ENCODE results near the gene IRF9.

IRF9 gene

GRCh38 chr14:24132061-24132685 lies 28.9 kb upstream of the IRF9 start:
- peak in 1 of 5 donors; percentile 18 for DNase-seq

GRCh38 chr14:24132976-24133375 lies 28.1 kb upstream of the IRF9 start:
- no peak for DNase-seq

DNA sequence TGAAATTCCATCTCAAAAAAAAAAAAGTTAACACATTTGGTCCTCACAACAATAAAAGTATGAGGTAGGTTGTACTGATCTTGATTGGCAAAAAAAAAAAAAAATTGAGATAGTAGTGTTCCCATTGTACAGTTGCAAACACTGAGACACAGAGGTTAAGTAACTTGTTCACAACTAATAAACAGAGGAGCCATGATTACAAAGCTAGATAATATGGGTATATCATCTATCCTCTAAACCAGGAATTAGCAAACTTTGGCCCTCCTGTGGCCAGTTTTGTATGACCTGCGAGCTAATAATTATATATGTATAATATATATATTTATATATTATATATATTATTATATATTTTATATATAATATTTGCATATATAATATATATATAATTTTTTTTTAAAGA lies 27.3 kb upstream of the IRF9 start:
- no peak for DNase-seq

- DNase-seq = no peak
Measured at GRCh38 chr14:24135584-24135833, 25.6 kb upstream of the IRF9 start.

- peak; percentile 88 to 94 (median 93) for DNase-seq
Measured at GRCh38 chr14:24135834-24136683, 25.0 kb upstream of the IRF9 start, which contains the start of gene PSME1. PSME1 (plus strand) TSS chr14:24136194; CDS start chr14:24136263, 69 bp downstream.

DNA sequence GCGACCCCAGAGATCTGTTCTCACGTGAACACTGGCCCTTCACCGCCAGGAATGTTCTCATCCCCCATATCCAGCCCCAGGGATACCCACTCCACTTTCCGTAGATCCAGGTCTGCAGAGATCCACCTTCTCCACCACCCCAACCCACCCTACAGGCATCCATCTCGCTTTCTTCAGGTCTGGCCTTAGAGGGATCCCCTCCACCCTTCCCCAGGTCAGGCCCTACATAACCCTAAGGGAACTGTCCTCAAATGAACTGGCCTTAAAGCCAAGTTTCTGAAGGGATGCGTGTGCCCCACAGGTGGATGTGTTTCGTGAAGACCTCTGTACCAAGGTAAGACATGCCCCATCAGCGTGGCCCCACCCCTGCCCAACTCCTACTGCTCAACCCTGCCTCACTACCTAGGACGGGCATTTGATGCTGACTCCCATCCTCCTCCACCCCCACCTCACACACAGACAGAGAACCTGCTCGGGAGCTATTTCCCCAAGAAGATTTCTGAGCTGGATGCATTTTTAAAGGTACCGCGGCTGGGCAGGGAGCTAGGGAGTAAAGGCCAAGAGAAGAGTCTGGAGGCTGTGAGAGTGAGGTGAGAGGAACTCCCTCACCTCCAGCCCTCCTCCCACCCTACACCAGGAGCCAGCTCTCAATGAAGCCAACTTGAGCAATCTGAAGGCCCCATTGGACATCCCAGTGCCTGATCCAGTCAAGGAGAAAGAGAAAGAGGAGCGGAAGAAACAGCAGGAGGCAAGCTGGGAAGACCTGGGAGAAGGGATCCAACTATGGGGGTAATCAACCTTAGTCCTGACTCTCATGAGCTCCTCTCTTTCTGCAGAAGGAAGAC lies 24.2 kb upstream of the IRF9 start:
- DNase-seq = no peak

- DNase-seq = no peak
Measured at GRCh38 chr14:24137529-24138395, 23.3 kb upstream of the IRF9 start.

- no peak for DNase-seq
Measured at GRCh38 chr14:24138396-24139271, 22.4 kb upstream of the IRF9 start.

DNA sequence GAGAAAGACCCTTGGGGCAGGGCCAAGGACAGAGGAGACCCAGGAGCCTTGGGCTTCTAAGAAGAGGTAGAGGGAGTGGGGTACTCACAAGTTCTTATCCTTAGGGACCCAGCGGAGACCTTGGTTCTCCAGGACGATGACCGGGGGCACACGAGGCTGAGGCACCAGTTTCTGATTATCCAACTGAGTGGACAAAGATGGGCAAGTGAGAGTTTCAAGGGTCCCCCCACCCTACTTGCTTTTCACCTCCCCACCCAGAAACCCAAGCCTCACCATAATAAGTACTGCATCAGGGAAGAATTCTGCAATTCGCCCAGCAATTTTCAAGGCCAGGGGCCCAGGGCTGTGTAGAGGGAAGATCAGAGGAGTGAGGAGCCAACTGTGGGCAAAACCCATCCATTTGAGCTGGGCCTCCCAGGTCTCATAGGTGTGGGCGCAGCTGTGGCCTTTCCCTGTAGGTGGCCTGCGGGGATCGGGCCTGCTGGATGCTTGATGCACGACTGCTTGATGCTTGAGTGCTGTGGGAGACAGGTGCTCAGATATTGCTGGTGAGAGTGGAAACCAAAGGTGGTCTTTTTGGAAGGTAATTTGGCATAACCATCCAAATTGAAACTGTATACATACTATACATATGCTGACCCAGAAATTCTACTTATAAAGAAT lies 21.7 kb upstream of the IRF9 start:
- peak in 1 of 5 donors; percentile 24 for DNase-seq

- peak; percentile 98 to 100 (median 99) for DNase-seq
Measured at GRCh38 chr14:24141097-24141880, 19.8 kb upstream of the IRF9 start, which contains the start of gene EMC9. EMC9 (minus strand) TSS chr14:24141591; CDS start chr14:24141304, 287 bp downstream.

- no peak for DNase-seq
Measured at GRCh38 chr14:24143511-24143910, 17.6 kb upstream of the IRF9 start.

- no peak for DNase-seq
Measured at GRCh38 chr14:24144451-24144850, 16.6 kb upstream of the IRF9 start.

DNA sequence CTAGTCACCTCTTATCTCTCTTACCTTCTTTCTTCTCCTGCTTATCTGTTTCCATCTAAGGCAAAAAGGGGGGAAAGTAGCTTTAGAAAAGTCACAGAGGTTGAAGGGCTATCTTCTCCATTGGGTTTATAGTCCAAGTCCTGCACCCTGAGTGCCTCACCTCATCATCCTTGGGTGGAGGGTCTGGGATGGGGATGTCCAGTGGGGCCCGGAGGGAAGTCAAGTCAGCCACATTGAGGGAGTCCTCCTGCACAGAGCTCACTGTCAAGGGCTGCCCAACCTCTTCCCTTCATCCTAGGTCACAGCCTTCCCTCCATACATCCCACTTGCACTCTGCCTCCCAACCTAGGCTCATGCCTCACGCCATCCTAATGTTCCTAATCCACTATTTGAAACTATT lies 15.8 kb upstream of the IRF9 start:
- DNase-seq = no peak

GRCh38 chr14:24145690-24146452 lies 15.2 kb upstream of the IRF9 start:
- DNase-seq = no peak

GRCh38 chr14:24146453-24146977 lies 14.6 kb upstream of the IRF9 start, which contains the start of gene PSME2:
PSME2 (minus strand) TSS chr14:24146610; CDS start chr14:24146581, 29 bp downstream.
- DNase-seq = peak; percentile 75 to 95 (median 77)

DNA sequence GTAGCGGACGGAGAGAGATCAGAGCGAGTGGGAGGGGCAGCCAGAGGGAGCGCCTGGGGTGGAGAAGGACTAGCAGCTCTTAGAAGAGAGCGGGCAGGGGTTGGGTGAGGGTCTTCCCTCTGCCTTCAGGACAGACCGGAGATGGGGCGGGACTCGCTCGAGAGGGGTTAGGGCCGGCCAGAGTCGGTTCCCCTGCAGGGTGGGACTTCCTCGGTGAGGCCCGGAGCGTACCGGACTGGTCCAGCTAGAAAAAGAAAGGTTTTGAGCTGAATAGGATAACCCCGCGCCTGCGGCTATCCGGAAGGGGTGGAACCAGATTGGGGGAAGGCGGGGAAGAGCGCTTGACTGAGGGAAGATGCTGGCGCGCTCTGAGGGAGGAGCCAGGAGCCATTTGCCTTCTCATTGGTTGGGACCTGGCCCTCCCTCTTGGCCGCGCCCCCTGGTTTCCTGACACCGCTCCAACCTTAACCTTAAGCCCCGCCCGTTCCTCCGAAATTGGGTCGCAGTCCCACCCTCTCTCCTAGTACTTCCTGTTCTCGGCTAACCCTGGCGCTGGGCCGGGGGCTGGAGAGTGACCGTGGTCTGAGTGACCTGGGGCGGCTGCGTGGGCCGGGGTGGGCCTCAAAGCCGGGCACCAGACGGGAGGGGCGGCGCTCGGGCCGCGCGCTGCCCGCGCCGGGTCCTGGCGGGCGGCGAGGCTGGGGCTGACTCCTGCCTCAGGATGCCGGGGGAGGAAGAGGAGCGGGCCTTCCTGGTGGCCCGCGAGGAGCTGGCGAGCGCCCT lies 13.9 kb upstream of the IRF9 start, which contains the start of gene RNF31:
Gene RNF31 (plus strand): TSS at position 521 of the 783 bp plus-strand sequence. CDS start 201 bp downstream, at position 722.
- DNase-seq = peak; percentile 96 to 99 (median 98)

- DNase-seq = no peak
Measured at GRCh38 chr14:24147761-24148428, 13.2 kb upstream of the IRF9 start.
